Measurements from ENCODE around the gene OR2D2.

- TF ChIP-seq CTCF (IDR thresholded peaks at IDR 0.05; ENCODE audit: insufficient read depth, low read depth, low read length): no peak
- TF ChIP-seq EZH2 (IDR thresholded peaks at IDR 0.05; ENCODE audit: insufficient read depth, low read length): no peak
Observed at GRCh38 chr11:6928916-6929315, 36.6 kb upstream of the OR2D2 start.
